HG03457 (cell line): ENCODE results near the gene RAD18.

Experiments
- ATAC-seq: cut with Tn5 transposase; IDR thresholded peaks from one replicate; pipeline ENCODE4 v1.9.1; 2021; ENCODE audit warnings: moderate number of reproducible peaks; ENCODE audit not compliant: unreplicated experiment

The RAD18 gene

DNA sequence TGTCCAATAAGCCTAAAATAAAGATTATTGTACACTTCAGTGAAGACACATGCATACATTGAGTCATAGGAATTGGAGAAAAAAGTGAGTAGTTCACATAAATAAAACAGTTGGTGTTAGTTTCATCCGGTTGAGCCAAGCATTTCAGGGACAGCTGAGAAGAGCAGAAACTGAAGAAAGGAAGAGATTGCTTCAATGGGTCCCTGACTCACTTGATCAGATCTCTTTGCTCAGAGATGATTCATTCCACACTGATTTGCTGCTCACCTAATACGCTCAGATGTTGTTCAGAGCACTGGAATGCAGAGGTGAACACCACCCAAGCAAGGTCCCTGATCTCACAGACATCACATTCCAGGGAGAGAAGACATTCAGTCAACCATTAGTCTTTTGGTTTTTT lies 93.7 kb downstream of the RAD18 start:
- no peak for ATAC-seq

DNA sequence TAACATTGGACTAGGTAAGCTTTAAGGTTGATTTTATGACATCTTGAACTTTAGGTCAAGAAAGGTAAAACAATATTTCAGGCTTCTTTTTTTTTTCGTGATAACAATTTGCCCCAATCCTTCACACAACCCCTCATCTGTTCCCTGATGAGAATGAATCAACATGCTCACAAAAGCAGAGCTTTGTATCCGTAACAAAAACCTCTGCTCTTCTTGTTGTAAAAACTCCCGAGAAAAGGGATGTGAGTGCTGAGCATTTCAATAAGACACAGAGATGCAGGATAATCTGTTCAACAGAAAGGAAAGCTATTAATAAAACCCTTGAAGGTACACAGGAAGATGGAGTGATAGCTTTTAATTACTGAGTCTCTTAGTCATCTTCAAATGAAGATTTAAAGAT lies 94.3 kb downstream of the RAD18 start:
- no peak for ATAC-seq

- no peak for ATAC-seq
Measured at GRCh38 chr3:8867646-8868045, 95.6 kb downstream of the RAD18 start.

- ATAC-seq = no peak
Measured at GRCh38 chr3:8865697-8866096, 97.6 kb downstream of the RAD18 start.

GRCh38 chr3:8864402-8865350 lies 98.6 kb downstream of the RAD18 start:
- no peak for ATAC-seq

DNA sequence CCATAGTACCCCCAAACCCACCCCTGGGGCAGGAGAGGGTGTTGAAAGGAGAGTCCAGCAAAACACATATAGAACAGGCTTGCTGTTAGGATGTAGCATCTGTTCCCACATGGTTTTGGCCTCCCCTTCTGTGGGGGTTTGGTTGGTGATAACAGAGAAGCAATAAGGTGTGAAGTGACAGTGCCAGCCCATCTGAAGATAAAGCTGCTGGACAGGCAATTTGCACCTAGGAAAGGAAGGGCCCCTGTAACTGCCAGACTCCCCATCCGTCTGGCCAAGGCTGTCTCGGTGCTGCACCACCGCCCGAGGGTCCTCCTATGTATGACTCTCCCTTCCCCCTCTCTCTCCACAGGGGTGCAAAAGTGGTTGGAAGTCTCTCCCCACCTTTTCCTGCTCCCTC lies 99.4 kb downstream of the RAD18 start:
- ATAC-seq = no peak

GRCh38 chr3:8857720-8858367 lies 105.4 kb downstream of the RAD18 start:
- ATAC-seq = no peak

GRCh38 chr3:8856721-8857120 lies 106.6 kb downstream of the RAD18 start:
- ATAC-seq = no peak

GRCh38 chr3:8856071-8856470 lies 107.2 kb downstream of the RAD18 start:
- ATAC-seq = no peak

- ATAC-seq = no peak
Measured at GRCh38 chr3:8854656-8855055, 108.6 kb downstream of the RAD18 start.

DNA sequence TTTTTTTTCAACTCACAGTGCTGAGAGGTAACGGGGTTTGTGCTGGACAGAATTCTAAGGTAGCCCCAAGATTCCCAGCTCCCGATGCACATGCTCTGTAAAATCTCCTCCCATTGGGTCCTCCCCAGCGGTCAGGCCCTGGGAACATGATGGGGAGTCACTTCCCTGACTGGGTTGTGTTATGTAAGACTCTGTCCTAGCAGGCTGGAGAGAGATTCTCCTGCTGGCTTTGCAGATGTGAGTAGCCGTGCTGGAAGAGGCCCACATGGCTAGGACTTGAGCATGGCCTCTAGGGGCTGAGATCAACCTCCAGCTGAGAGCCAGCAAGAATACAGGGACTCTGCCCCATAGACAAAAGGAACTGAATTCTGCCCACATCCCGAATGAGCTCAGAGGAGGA lies 110.2 kb downstream of the RAD18 start:
- no peak for ATAC-seq

DNA sequence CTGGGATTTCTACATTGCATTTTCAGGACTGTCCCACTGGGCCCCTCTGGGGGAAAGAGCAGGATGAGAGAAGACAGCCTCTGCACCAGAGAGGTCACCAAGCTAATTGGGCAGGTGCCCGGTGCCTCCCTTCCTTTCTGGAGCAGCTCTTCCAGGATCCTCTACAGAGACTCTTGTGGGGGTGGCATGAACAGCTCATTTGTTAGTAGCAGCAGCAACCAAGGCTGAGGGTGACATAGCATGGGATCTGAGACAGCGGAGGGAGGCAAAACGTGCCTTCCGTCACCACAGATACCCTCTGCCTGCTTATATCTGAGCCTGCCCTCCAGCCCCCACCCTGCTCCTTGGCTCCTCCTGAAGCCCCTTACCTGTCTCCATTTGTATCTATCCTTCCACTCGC lies 110.8 kb downstream of the RAD18 start:
- ATAC-seq = no peak

DNA sequence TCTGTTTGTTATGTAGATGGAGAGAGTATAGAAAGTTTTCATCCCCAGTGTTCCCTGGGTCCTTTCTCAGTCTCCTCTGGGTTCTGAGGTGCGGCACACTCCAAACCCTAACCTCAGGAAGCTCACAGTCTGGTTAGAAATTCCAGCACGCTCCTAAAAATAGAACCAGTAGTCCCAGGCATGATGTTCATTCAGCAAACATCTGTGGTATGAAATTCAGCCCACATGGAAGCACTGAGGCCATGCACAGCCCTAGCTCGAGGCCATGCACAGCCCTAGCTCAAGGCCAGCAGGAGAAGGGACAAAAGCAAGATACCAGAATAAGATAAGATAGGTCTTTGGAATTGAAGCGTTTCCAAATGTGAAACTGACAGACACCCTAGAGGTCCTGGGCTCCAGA lies 111.6 kb downstream of the RAD18 start:
- no peak for ATAC-seq

GRCh38 chr3:8848696-8849131 lies 114.6 kb downstream of the RAD18 start:
- no peak for ATAC-seq

DNA sequence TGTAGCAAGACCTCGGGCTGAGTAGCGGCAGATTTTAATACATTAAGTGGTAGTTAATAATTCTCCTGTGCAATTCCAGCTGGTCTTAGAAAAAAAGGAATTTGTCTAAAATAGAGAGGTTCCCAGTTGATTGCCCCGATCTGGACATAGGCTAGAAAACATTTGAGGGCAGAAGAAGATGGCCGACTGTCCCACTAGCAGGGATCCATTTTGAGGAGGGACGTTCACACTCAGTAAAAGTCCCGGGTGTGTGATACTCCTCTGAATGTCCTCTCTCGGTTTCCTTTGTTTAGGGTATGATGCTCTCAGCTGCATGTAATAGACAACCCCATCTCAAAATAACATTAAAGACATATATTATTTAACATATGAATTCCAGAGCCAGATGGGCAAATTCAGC lies 116.0 kb downstream of the RAD18 start:
- no peak for ATAC-seq

- ATAC-seq = no peak
Measured at GRCh38 chr3:8846176-8846575, 117.1 kb downstream of the RAD18 start.

GRCh38 chr3:8845641-8846040 lies 117.6 kb downstream of the RAD18 start:
- ATAC-seq = no peak

DNA sequence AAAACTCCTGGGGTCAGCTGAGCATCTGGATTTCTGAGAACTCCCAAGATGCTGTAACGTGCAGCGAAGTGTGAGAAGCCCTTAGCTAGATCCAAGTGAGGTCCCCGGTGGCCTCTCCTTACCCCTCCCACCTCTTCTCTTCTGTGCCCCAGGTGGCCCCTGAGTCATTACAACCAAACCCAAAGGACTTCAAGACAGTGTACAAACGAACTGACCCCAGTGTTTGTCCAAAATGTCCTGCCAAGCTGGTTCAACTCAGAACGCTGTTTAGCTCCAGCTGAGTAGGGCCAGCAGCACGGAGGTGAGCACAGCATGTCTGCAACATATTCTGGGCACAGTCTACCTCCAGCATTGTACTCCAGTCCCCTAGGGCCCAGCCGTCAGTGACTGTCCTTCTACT lies 119.9 kb downstream of the RAD18 start:
- ATAC-seq = no peak

- no peak for ATAC-seq
Measured at GRCh38 chr3:8842293-8842692, 121.0 kb downstream of the RAD18 start.

GRCh38 chr3:8841472-8841871 lies 121.8 kb downstream of the RAD18 start:
- no peak for ATAC-seq

DNA sequence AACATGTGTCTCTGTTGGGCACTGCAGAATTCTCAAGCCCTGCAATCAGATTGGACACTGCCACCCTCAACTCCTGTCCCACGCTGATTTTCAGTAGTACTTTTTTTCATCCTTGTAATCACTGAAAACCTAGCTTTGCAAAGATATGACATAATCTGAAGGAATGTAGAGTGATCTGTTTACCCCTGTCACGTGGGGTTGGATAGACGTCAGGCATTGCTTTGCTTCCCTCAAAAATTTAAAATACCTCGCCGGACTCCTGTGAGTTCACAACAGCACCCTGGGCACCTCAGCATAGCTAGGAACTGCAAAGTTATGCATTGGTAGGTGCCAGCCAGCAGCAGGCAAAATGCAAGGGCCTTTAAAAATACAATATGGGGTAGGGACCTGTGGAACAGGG lies 122.7 kb downstream of the RAD18 start:
- no peak for ATAC-seq

DNA sequence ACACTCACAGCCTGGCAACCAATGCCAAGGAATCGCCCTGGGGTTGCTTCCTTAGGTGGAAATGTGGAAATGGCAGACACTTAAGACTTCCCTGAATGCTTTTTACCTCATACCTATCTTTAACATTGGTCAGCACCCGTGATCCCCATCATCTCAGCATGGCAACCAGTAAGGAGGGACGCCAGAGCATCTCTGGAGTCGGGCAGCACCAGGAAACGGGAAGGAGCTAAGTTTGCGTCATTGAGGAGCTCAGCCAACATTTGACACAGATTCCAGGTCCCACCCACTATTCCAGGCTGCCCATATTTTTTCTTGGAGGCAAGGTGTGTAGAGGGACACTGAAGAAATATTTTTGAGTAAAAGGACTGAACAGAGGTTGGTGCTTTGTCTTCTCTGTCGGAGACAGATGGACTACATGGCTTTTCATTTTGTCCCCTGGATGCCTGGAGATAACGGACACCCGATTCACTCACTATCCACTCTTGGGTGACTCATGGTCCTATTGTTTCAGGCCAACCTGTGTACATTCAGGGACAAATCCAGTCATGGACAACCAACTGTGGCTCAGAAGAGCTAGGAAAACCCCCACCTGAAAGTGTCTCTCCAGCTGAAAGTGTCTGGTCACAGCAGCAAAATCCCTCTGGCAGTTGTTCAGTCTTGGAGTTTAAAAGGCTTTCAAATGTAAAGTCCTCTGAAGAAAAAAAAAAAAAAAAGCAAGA lies 123.5 kb downstream of the RAD18 start:
- no peak for ATAC-seq
